IPS DF 4.7 (cell line): ENCODE data around the gene SPTAN1.

Experiments
- DNase-seq: peaks from one replicate; pipeline ENCODE4 v3.0.0-alpha.2; 2013; ENCODE audit warnings: low spot score; ENCODE audit errors: extremely low read depth

SPTAN1 gene

GRCh38 chr9:128631636-128632035, 79.2 kb downstream of the SPTAN1 start:
- DNase-seq: no peak

DNA sequence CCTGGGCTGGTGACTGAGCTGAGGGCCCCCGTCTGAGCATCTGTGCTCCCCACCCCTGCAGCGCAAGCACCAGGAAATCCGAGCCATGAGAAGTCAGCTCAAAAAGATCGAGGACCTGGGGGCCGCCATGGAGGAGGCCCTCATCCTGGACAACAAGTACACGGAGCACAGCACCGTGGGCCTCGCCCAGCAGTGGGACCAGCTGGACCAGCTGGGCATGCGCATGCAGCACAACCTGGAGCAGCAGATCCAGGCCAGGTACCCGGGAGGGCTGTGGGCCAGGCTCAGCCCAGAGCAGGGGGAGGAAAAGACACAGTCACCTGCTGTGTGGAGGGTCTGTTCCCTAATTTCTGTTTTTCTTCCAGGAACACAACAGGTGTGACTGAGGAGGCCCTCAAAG, 79.7 kb downstream of the SPTAN1 start:
- DNase-seq: no peak

GRCh38 chr9:128632486-128632885, 80.1 kb downstream of the SPTAN1 start:
- DNase-seq: no peak

DNA sequence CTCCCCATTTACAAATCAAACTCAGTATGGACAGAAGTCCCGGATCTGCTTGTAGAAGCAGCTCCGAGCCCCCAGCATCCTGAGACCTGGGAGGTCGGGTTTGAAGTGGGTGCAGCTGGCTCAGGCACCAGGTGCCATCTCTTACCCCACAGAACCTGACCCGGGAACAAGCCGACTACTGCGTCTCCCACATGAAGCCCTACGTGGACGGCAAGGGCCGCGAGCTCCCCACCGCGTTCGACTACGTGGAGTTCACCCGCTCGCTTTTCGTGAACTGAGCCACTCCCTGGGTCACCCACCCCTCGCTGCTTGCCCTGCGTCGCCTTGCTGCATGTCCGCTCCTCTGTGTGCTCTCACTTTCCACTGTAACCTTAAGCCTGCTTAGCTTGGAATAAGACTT, 80.7 kb downstream of the SPTAN1 start:
- no peak for DNase-seq

GRCh38 chr9:128633601-128634000, 81.2 kb downstream of the SPTAN1 start:
- no peak for DNase-seq

DNA sequence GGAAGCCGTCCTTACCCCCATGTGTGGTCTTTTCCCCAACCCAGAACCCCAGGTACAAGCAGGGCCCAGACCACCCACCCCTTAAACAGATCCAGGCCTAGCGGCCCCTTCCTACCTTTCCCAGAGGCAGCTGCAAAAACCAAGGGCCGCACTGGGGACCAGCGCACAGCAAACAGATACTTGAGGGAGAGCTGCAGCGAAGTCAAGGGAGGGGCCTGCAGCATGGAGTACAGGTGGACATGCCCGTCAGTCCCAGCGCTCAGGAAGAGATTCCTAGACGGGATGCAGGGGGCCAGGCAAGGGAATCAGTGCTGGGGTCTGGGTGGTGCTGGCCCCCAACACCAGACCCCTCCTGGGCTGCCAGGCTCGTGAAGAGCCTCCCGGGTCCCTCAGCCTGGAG, 81.7 kb downstream of the SPTAN1 start:
- DNase-seq: no peak

- no peak for DNase-seq
Measured at GRCh38 chr9:128634651-128635262, 82.4 kb downstream of the SPTAN1 start.

GRCh38 chr9:128635266-128636023, 83.1 kb downstream of the SPTAN1 start:
- DNase-seq: peak; percentile 60

DNA sequence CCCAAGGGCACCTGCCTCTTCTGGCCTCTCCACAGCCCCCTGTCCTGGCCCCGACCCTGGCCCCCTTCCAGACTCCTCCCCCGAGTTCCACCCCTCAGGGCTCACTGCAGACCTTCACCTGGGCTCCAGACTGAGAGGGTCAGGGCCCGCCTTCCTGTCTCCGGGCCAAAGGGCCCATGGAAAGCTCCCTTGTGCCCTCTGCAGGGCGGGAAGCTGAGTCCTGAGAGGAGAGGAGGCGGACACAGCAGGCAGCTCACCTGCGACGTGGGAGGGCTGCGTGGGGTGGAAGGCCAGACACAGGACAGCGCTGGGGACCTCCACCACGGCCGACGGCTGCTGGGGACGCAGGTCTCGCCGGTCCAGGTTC, 83.6 kb downstream of the SPTAN1 start:
- peak; percentile 16 for DNase-seq

DNA sequence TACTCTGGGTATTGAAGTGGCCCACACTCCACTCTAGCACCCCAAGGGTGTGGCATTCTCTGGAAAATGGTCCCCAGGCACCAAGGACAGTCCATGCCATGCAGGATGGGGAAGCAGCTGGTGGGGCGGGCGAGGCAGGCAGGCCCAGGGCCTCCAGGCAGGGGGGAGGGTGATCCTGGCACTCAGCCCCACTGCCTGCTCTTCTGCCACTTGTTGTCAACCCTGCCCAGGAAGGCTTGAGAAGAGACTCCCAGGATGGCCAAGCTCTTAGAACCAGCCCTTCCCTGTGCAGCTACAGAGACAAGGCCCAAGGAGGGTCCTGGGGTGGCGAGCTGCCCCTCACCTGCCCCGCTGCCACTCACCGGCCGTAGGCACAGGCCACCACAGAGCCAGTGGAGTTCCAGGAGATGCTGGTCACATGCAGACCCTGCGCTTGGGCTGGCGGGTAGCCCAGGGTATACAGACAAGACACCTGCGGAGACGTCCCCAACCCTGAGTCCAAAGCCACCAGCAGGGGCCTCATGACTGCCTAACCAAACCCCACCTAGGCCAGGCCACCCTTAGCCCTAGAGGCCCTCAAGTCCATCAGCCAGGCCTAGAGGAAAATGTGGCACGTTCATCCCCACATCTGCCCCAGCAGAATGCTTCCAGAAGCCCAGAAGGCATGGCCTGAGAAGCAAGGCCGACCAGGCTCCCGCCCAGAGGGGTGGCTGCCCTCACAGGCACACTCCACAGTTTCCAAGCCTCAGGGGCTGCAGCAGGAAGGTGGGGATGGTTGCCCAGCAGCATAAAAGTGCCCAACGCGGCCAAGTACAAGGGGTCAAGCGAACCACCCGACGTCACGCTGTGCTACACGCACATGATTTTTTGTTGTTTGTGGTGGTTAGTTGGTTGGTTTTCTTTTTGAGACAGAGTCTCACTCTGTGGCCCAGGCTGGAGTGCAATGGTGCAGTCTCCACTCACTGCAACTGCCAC, 84.5 kb downstream of the SPTAN1 start:
- DNase-seq: no peak

DNA sequence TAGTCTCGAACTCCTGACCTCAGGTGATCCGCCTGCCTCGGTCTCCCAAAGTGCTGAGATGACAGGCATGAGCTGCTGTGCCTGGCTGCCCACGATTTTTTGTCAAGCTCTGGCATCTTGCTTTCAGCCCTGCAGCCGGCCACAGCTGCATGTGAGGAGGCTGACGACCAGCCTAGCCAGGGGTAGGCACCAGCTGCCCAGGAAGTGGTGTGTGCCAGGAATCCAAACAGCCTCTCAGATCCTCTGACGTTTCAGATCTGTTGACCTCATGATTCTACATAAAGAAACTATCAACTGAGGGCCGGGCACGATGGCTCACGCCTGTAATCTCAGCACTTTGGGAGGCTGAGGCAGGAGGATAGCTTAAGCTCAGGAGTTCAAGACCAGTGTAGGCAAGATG, 85.3 kb downstream of the SPTAN1 start:
- no peak for DNase-seq

- DNase-seq: no peak
Measured at GRCh38 chr9:128638580-128638979, 86.2 kb downstream of the SPTAN1 start.

DNA sequence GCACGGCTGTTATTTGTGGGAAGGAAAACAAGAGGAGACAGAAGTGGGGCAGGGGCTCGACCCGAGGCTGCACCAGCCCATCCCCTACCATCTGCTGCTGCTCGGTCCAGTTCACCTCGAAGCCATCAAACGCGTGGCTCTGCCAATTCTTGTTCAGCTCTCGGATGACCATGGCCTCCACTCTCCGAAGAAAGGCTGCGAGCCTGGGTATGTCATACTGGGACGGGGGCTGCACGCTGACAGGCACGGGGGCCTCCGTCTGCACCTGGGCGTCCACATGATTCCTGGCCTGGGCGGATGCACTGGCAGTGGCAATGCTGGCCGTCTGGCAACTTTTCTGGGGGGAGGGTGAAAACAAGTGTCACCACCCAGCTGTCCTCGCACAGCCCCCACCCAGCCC, 88.2 kb downstream of the SPTAN1 start:
- no peak for DNase-seq

DNA sequence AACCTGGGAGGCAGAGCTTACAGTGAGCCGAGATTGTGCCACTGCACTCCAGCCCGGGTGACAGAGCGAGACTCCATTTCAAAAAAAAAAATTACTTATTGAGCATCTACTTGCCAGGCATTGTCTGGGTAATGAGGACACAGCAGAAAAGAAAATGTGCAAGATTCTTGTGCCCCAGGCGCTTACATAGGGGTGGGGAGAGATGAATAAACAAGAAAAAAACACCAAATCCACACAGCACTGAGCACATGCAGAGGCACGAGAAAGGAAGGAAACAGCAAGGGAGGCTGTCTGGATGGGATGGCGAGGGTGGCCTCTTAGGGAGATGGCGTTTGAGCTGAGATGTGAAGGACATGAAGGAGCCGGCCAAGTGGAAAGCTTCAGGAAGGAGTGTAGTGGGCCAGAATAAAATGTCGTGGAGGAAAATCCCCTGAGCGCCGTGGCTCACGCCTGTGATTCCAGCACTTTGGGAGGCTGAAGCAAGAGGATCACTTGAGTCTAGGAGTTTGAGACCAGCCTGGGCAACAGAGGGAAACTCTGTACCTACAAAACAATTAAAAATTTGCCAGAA, 90.4 kb downstream of the SPTAN1 start:
- no peak for DNase-seq

GRCh38 chr9:128643519-128644300, 91.3 kb downstream of the SPTAN1 start:
- no peak for DNase-seq

- DNase-seq: peak; percentile 9
Measured at GRCh38 chr9:128648206-128648605, 95.8 kb downstream of the SPTAN1 start.

- no peak for DNase-seq
Measured at GRCh38 chr9:128651798-128652197, 99.4 kb downstream of the SPTAN1 start.

- no peak for DNase-seq
Measured at GRCh38 chr9:128653908-128654307, 101.5 kb downstream of the SPTAN1 start.

DNA sequence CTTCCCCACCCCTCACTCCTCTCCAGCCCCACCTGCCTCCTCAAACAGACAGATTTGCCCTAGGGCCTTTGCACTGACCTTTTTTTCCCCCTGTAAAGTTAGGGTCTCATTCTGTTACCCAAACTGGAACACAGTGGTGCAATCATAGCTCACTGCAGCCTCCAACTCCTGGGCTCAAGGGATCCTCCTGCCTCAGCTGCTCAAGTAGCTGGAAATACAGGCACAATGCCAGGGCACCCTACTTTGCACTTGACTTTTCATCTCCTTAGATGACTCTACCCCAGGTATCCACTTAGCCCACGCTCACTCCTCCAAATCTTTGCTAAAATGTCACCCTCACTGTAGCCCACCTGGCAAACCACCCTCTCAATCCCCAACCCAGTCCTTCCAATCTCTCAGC, 102.1 kb downstream of the SPTAN1 start:
- no peak for DNase-seq

DNA sequence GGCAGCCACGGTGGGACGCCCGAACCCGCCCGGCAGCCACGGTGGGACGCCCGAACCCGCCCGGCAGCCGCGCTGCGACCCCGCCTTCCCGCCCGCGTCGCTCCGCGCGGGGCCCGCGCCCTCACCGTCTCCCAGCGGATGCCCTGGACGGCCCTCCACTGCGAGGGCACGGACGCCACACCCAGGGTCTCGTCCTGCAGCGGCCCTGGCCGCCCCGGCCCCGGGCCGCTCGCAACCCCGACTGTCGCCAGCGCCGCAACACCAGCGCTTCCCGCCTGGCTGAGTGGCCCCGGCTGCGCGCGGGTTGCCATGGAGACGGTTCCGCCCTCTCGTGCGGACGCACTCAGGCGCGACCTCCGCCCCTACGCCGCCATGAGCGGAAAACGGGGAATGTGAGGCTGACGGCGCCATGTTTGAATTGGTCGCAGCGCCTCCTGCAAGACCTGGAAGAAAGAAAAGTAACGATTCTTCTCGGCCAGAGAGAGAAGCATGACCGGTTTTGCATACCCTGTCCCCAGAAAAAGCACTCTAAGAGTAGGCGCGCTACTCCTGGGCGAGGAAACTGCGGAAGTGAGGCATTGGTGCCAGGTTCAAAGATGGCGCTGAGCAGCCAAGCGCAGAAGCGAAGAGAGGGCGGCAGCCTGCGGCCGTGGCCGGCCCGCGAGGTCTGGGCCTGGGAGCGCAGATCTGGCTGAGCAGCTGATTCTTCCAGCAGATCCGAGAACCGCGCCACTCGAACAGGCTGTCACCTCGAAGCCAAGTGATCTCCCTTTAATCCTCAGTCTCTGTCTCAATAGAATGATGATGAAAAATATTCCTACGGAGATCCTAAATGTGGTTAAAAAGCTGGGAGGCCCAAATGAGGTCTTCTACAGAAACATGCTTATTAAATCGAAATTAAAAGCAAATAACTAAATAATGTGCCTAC, 104.3 kb downstream of the SPTAN1 start, which contains the start of gene DYNC2I2:
Gene DYNC2I2 (minus strand): TSS at position 432 of the 928 bp plus-strand sequence. CDS start 121 bp downstream, at position 311.
- DNase-seq: peak; percentile 76
